Calu3 (cell line): ENCODE data around the gene KRT6A. TPM values are rescaled to one million over a fixed set of nuclear protein-coding genes. Genes with fewer than 3 reads are reported as not detected.

Experiments
- BruUV-seq: library from RNA; stranded (reverse); fragments of 400-500 nt; replicated peaks from 2 replicates; lab custom pipeline; 2021; lab: Mats Ljungman, UMichigan
- CTCF ChIA-PET: fragments of 300-600 bp; sonication (Branson Sonifier 250); formaldehyde crosslinking; loops from one replicate; lab custom pipeline; 2022; ENCODE audit warnings: antibody characterized with exemption; lab: Charles Lee
- DNase-seq: peaks from one replicate; pipeline ENCODE4 v3.0.0; 2022
- H3K27ac Mint-ChIP-seq: one replicate; pipeline ENCODE4 v1.8.0; 2022; ENCODE audit warnings: mixed read lengths; ENCODE audit not compliant: unreplicated experiment
- H3K27me3 Mint-ChIP-seq: one replicate; pipeline ENCODE4 v1.8.0; 2022; ENCODE audit warnings: mixed read lengths; ENCODE audit not compliant: unreplicated experiment
- H3K36me3 Mint-ChIP-seq: one replicate; pipeline ENCODE4 v1.8.0; 2022; ENCODE audit warnings: mild to moderate bottlenecking, moderate library complexity, mixed read lengths; ENCODE audit not compliant: insufficient read depth, unreplicated experiment
- H3K4me1 Mint-ChIP-seq: one replicate; pipeline ENCODE4 v1.8.0; 2022; ENCODE audit warnings: mild to moderate bottlenecking, low read depth, mixed read lengths; ENCODE audit not compliant: unreplicated experiment
- H3K4me3 Mint-ChIP-seq: one replicate; pipeline ENCODE4 v1.8.0; 2022; ENCODE audit warnings: mild to moderate bottlenecking, low read depth, moderate library complexity, mixed read lengths; ENCODE audit not compliant: unreplicated experiment
- H3K9me3 Mint-ChIP-seq: one replicate; pipeline ENCODE4 v1.8.0; 2022; ENCODE audit warnings: low read depth, mixed read lengths; ENCODE audit not compliant: unreplicated experiment
- CTCF ChIP-seq: fragments of 200-600 bp; IDR thresholded peaks from one replicate; pipeline ENCODE4 v1.8.0; 2022; ENCODE audit warnings: antibody characterized with exemption; ENCODE audit not compliant: unreplicated experiment
- intact Hi-C: fragments of 100-400 bp; cut with micrococcal nuclease; formaldehyde crosslinking; loops from one replicate; pipeline ENCODE4 v1.10.0; 2022; ENCODE audit not compliant: unreplicated experiment
- total RNA-seq: library from RNA; stranded (reverse); gene quantifications from 2 replicates; pipeline ENCODE4 v1.2.3, GENCODE V29; 2022

The KRT6A gene
- total RNA-seq, 1 experiment from 2014 or later: 0.24 TPM

- CTCF ChIA-PET: interaction anchor here (0.7 to 1.4 kb wide), 4 partner anchors 15 to 447 kb away, joined by 3 to 4 read pairs (median 3); no protein-coding TSS in a partner anchor
- H3K4me1 Mint-ChIP-seq: peaks cover 12% of the 10 kb centered on the region
- no peaks in the 10 kb centered on the region for H3K36me3 Mint-ChIP-seq
- BruUV-seq: no TSS peak
- no peak for DNase-seq
- H3K9me3 Mint-ChIP-seq: no peaks in the 10 kb centered on the region
- no peak overlapping the region for H3K27ac Mint-ChIP-seq
- no peak for TF ChIP-seq CTCF
- peaks cover 14% of the 10 kb centered on the region for H3K27me3 Mint-ChIP-seq
- H3K4me3 Mint-ChIP-seq: no peak overlapping the region
- intact Hi-C loops: no loop called here
Measured at GRCh38 chr12:52521568-52522266, 28.7 kb upstream of the KRT6A start.

- intact Hi-C loops: no loop called here
- Mint-ChIP-seq H3K36me3 (no peaks in the 10 kb centered on the region), H3K27me3 (peaks cover 19% of the 10 kb centered on the region), H3K9me3 (no peaks in the 10 kb centered on the region), H3K4me1 (peaks cover 12% of the 10 kb centered on the region), H3K4me3 (no peak overlapping the region), H3K27ac (no peak overlapping the region)
- BruUV-seq: no TSS peak
- CTCF ChIA-PET: interaction anchor here (0.7 to 1.4 kb wide), 4 partner anchors 14 to 448 kb away, joined by 3 to 4 read pairs (median 3); no protein-coding TSS in a partner anchor
- DNase-seq: peak; percentile 35
- TF ChIP-seq CTCF: no peak
Measured at GRCh38 chr12:52521175-52521567, 28.1 kb upstream of the KRT6A start.

GRCh38 chr12:52519826-52520662 lies 27.0 kb upstream of the KRT6A start, which contains the start of gene KRT5:
Gene KRT5, minus strand, starts transcription at chr12:52520394. Its CDS starts 98 bp downstream, at chr12:52520296.
- Mint-ChIP-seq H3K4me1 (peaks cover 12% of the 10 kb centered on the region), H3K27me3 (peaks cover 31% of the 10 kb centered on the region), H3K27ac (no peak within 1 kb of the TSS), H3K36me3 (no peaks in the 10 kb centered on the region), H3K4me3 (no peak within 1 kb of the TSS), H3K9me3 (no peaks in the 10 kb centered on the region)
- TF ChIP-seq CTCF: no peak
- DNase-seq: no peak
- intact Hi-C loops: no loop called here
- BruUV-seq: no TSS peak
- CTCF ChIA-PET: interaction anchor here (1.4 kb wide), 1 partner anchor 13 kb away, joined by 4 read pairs; no protein-coding TSS in a partner anchor

GRCh38 chr12:52519387-52519703 lies 26.3 kb upstream of the KRT6A start:
- Mint-ChIP-seq H3K4me1 (peaks cover 12% of the 10 kb centered on the region), H3K4me3 (no peak overlapping the region), H3K27me3 (peaks cover 38% of the 10 kb centered on the region), H3K36me3 (no peaks in the 10 kb centered on the region), H3K9me3 (no peaks in the 10 kb centered on the region), H3K27ac (no peak overlapping the region)
- intact Hi-C loops: no loop called here
- no TSS peak for BruUV-seq
- DNase-seq: no peak
- no peak for TF ChIP-seq CTCF
- CTCF ChIA-PET: no interaction called here
